Stimulated activated CD8-positive, alpha-beta memory T cell treated with anti-CD3 and anti-CD28 coated beads, Interleukin-4, amount 100 ng/mL, for 48 hours (primary cell): ENCODE data around the gene ZNF705A.
"Not testable (repeated sequence)": the region's sequence is repeated elsewhere in the genome, so short reads cannot be mapped to it uniquely, and the experiment has no call there.

Experiments
- DNase-seq: peaks from one replicate; pipeline ENCODE4 v3.0.0-alpha.2; 2020

ZNF705A gene

DNA sequence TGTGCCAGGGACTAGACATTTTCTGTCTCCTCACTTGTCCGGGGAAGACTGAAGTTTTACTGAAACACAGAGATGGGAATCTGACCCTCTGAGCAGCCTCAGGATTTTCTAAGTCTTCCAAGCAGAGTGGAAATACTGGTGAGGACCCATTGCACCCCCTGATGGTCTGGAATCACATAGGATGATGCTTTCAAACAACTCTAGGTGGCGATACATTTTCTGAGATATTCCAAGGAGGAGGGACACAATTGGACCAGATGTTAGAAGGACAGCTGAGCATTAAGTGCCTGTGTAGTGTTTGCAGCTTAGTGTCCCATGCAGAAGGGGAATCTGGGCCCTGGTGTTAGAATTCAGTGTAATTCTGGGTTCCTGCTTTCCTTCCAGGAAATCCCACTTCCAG, 31.3 kb downstream of the ZNF705A start:
- DNase-seq, result not testable (repeated sequence)

- not testable (repeated sequence) for DNase-seq
Measured at GRCh38 chr12:8197685-8198308, 41.0 kb downstream of the ZNF705A start.

GRCh38 chr12:8218711-8219382, 62.0 kb downstream of the ZNF705A start:
- not testable (repeated sequence) for DNase-seq

- not testable (repeated sequence) for DNase-seq
Measured at GRCh38 chr12:8221375-8221774, 64.6 kb downstream of the ZNF705A start.

DNA sequence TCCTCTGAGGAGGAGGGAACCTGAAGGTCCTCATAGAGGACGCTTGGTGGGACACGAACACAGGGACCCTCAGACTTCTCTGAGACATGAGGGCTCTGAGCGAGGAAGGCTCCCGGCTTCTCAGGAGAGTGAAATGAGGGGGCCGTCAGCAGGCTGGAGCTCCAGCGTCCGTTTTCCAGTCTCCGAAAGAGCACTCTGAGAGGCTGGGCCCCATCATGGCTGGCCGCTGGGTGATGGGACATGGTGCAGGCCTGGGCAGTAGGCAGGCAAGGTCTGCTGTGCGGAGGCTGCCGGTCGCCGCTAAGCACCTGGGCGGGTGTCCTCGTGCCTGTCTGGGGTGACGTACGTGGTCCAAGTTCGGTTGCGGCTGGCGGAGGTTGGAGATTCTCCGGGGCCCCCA, 65.0 kb downstream of the ZNF705A start:
- not testable (repeated sequence) for DNase-seq

DNA sequence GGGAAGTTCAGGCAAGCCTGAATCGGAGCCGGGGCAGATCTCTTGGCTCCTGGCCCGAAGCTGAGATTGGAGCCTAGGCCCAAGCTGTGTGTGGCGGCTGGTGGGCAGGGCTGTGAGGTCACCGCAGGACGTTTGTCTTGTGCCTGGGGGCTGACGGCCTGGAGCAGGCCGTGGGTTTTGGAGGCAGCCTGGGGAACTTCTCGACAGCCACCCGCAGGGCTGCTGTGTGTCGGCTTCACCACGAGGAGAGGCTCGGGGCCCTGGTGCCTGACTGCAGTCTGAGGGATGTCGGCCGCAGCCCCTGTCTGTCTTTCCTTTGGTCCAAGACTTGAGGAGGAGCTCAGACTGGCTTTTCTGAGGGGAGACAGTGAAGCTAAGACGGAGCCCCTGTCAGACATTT, 65.5 kb downstream of the ZNF705A start:
- not testable (repeated sequence) for DNase-seq

DNA sequence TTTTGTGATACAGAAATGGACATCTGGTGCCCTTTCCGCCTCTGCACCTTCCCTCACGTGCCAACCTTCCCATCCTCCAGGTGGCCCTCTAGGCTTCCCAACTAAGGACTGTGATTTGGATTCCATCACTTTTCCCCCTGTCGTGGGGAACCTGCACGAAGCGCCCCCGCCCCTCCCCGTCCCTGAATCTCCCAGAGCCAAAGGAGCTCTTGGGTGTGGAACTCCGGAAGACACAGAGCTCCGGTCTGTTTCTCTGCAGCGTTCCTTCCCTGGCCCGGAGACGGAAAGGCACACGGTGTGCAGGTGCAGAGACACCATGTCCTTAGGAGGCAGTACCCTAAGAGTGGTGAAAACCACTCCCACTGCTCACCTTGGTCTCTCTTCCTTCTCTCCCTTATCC, 66.8 kb downstream of the ZNF705A start:
- not testable (repeated sequence) for DNase-seq

- DNase-seq, result not testable (repeated sequence)
Measured at GRCh38 chr12:8224782-8225181, 68.0 kb downstream of the ZNF705A start.

GRCh38 chr12:8226355-8226754, 69.5 kb downstream of the ZNF705A start:
- DNase-seq, result no peak

DNA sequence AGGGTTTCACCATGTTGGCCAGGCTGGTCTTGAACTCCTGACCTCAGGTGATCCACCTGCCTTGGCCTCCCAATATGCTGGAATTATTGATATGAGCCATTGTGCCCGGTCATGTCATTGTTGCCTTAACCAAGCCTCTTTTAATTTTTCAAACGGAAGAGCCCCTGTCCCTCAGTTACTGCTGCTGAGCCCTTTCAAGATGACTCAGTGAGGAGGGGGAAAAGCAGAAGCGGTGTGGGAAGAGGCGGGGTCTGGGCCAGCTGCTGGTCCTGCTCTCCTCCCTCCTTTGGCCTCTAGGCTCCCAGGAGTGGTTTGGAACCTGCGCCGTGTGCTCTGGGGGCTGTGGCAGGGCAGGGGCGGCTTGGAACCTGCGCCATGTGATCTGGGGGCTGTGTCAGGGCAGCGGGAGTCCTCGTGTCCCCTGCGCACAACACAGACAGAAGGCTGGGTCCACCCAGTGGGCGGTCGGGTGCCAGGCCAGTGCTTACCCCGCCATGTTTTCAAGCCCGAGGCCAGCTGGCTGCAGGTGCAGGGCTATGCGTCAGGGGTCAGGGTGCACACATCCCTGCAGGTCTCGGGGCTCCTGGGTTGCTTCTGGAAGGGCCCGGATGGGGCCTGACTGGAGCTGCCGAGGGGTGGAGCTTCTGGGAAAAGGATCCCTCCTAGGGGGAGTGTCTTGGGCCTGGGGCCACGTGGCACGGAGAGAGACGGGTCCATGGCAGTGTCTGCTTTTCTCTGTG, 70.3 kb downstream of the ZNF705A start, which contains the start of gene FAM90A1:
TSS of gene FAM90A1 (minus strand) at position 627 of the 740 bp plus-strand sequence. CDS start 2,786 bp downstream, outside the sequence.
- not testable (repeated sequence) for DNase-seq

DNA sequence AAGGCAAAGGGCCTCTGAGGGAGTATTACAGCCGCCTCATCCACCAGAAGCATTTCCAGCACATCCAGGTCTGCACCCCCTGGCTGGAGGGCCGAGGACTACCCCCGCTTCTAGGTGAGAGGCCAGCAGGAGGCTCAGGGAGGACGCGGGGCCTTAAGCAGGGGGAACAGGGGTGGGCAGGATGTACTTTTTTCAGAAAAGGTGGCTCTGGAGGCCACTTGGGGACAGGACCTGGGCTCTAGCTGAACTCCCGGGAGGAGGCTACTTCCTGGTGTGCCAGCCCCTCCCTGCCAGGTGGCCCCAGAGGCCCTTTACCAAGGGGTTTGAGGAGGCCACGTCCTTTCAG, 70.9 kb downstream of the ZNF705A start:
- DNase-seq, result not testable (repeated sequence)

GRCh38 chr12:8228607-8229006, 71.8 kb downstream of the ZNF705A start:
- not testable (repeated sequence) for DNase-seq

DNA sequence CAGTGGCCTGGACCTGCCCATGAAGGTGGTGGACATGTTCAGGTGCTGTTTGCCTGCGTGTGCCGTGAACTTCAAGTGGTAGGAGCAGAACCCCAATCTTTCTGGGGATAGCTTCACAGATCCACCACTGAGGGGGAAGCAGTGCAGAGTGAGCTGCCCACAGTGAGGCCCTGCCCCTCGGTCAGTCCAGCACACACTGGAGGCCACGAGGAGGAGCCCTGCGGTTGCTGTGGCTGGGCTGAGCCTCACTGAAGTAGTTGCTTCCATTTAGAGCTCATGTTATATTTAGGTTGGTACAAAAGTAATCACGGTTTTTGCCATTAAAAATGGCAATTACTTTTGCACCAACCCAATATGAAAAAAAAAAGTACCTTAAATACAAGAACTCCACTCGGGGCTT, 72.7 kb downstream of the ZNF705A start:
- not testable (repeated sequence) for DNase-seq
